GM12878 (cell line): Measurements from ENCODE around the gene ITPKB. TPM values are rescaled to one million over a fixed set of nuclear protein-coding genes. Genes with fewer than 3 reads are reported as not detected.

Source experiments
- ATF3 ChIP-seq: IDR thresholded peaks from 2 replicates; pipeline ENCODE4 v1.6.1; 2011; ENCODE audit warnings: low read depth, mild to moderate bottlenecking, low read length, moderate library complexity, borderline replicate concordance; ENCODE audit errors: extremely low read depth
- CEBPZ ChIP-seq: fragments of 150-350 bp; IDR thresholded peaks from 2 replicates; pipeline ENCODE4 v1.6.1; 2016; ENCODE audit warnings: low read depth, low read length
- CHD4 ChIP-seq: fragments of 200-600 bp; sonication (generic); IDR thresholded peaks from 2 replicates; pipeline ENCODE4 v1.6.1; 2016; ENCODE audit warnings: mild to moderate bottlenecking
- CTCF ChIP-seq, 3 experiments: IDR thresholded peaks in 2 of 3; conservative IDR thresholded peaks in 1 of 3; 2 replicates each; pipeline ENCODE4 v1.5.1; 2011; ENCODE audit warnings: low read depth in 3 of 3, low read length in 3 of 3, mild to moderate bottlenecking in 3 of 3, control low read depth in 2 of 3, moderate library complexity in 2 of 3, inconsistent platforms in 1 of 3, mixed read lengths in 1 of 3; ENCODE audit not compliant: control insufficient read depth in 2 of 3, insufficient read depth in 1 of 3; ENCODE audit errors: extremely low read depth in 1 of 3
- FOS ChIP-seq: IDR thresholded peaks from 3 replicates; pipeline ENCODE4 v1.6.1; 2011; ENCODE audit warnings: borderline replicate concordance; ENCODE audit not compliant: insufficient read length; ENCODE audit errors: extremely low read depth
- MLLT1 ChIP-seq: fragments of 450-650 bp; IDR thresholded peaks from 2 replicates; pipeline ENCODE4 v1.6.1; 2016; ENCODE audit warnings: mild to moderate bottlenecking
- MTA2 ChIP-seq: fragments of 450-650 bp; IDR thresholded peaks from 2 replicates; pipeline ENCODE4 v1.6.1; 2016; ENCODE audit warnings: low read depth, mild to moderate bottlenecking, moderate library complexity
- NR2F1 ChIP-seq: fragments of 450-650 bp; conservative IDR thresholded peaks from 2 replicates; pipeline ENCODE4 v1.6.1; 2017; ENCODE audit warnings: mild to moderate bottlenecking
- SREBF2 ChIP-seq: IDR thresholded peaks from 2 replicates; pipeline ENCODE4 v1.6.1; 2012; ENCODE audit warnings: mild to moderate bottlenecking, low read length
- TAF1 ChIP-seq: IDR thresholded peaks from 2 replicates; pipeline ENCODE4 v1.6.1; 2011; ENCODE audit warnings: mild to moderate bottlenecking, low read depth, low read length, borderline replicate concordance
- TBL1XR1 ChIP-seq: IDR thresholded peaks from 2 replicates; pipeline ENCODE4 v1.6.1; 2012; ENCODE audit warnings: low read depth, low read length, improper control_type of control experiment
- YY1 ChIP-seq: IDR thresholded peaks from 2 replicates; pipeline ENCODE4 v1.6.1; 2011; ENCODE audit warnings: low read depth, mild to moderate bottlenecking, low read length
- ZNF217 ChIP-seq: fragments of 450-650 bp; IDR thresholded peaks from 2 replicates; pipeline ENCODE4 v1.6.1; 2017; ENCODE audit warnings: antibody characterized with exemption, mild to moderate bottlenecking
- polyA plus RNA-seq, 11 experiments: library from polyadenylated mRNA; depleted of rRNA in 4 of 11; unstranded in 6 of 11; stranded (reverse) in 5 of 11; fragments of >200 nt; fragmentation: Nextera tagmentation in 4 of 11; fragmentation: Illumina TruSeq in 1 of 11; extraction: Ambion mirVana in 4 of 11; extraction: Trizol in 1 of 11; gene quantifications; 1 replicate in 1 of 11; 2 replicates in 10 of 11; pipeline versions ENCODE4 v1.2.1 to v1.2.3, GENCODE V29; 2011 to 2016; ENCODE audit warnings: inconsistent platforms in 2 of 11, missing spikeins in 2 of 11, low read depth in 1 of 11
- total RNA-seq, 4 experiments: library from RNA; depleted of rRNA in 3 of 4; stranded (reverse); fragments of >200 nt in 3 of 4; fragmentation: Illumina TruSeq in 1 of 4; extraction: Trizol in 1 of 4; gene quantifications; 2 replicates each; pipeline versions ENCODE4 v1.2.1 to v1.2.3, GENCODE V29; 2013 to 2021
- TF ChIP-seq, protein P1 (sequence below): fragments of 450-650 bp; IDR thresholded peaks from 2 replicates; pipeline ENCODE4 v1.6.1; 2017; ENCODE audit warnings: mild to moderate bottlenecking

ITPKB gene
- total and polyA plus RNA-seq, 10 of the 15 experiments (the other 5 are each of a cell fraction or from before 2014, with no cell fraction given) = 1.3 to 38.7 (median 12.9) TPM

DNA sequence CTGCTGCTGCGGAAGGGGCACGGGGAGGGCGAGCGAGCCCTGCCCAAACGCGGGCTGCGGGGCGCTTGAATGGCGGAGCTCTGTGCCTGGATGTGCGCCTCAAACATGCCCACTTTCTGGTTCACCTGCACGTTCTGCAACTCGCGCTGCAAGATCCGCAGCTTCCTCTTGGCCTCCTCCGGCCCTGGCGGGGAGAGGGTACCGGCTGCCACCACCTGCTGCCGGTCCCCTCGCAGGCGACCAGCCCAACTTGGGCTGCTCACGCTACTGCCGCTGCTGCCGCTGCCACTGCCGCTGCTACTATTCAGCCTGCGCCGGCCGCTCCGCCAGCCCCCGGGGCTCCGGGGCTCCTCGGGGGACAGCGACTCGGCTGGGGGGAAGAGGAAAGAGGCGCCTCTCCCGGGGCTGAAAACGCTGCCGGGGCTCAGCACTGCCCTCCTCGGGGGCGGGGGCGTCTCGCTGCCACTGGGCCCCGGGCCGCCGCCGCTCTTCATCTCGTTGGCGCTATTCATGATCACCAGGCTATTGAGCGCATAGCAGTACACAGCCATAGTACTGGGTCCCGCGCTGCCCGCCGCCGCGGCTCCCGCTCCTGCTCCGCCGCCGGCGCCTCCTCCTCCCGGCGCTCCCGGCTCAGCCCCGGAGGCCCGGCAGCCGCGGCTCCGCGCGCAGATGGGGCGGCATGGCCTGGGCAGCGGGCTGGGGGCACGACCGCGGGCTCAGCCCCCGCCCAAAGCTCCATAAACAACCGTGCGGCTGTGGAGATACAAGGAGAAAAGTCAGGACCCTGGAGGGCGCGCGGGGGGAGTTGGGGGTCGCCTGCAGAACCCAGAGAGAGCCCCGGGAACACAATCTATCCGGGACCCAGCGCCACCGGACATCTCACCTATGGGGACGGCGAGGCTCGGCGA is 1.9 kb downstream of the ITPKB start (continued):
- TF ChIP-seq TAF1 (no peak), CTCF (IDR thresholded peaks at IDR 0.05 in 2 of 3, conservative IDR thresholded peaks at IDR 0.05 in 1 of 3; ENCODE audit: control insufficient read depth in 2 of 3, extremely low read depth in 1 of 3, insufficient read depth in 1 of 3, low read depth in 3 of 3, low read length in 3 of 3) (peak in 1 of 3 experiments; percentile 14; a peak in 3 of 6 replicates), TBL1XR1 (no peak), FOS (no peak), MLLT1 (no peak), NR2F1 (0 out of 2 replicates have a peak, but pooled peaks have one; percentile 7), ATF3 (no peak), MTA2 (no peak), ZNF217 (no peak), SREBF2 (no peak), CHD4 (no peak), CEBPZ (no peak), YY1 (0 out of 2 replicates have a peak, but pooled peaks have one; percentile 1)
- TF ChIP-seq, protein P1, sequence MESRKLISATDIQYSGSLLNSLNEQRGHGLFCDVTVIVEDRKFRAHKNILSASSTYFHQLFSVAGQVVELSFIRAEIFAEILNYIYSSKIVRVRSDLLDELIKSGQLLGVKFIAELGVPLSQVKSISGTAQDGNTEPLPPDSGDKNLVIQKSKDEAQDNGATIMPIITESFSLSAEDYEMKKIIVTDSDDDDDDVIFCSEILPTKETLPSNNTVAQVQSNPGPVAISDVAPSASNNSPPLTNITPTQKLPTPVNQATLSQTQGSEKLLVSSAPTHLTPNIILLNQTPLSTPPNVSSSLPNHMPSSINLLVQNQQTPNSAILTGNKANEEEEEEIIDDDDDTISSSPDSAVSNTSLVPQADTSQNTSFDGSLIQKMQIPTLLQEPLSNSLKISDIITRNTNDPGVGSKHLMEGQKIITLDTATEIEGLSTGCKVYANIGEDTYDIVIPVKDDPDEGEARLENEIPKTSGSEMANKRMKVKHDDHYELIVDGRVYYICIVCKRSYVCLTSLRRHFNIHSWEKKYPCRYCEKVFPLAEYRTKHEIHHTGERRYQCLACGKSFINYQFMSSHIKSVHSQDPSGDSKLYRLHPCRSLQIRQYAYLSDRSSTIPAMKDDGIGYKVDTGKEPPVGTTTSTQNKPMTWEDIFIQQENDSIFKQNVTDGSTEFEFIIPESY = no peak
